HCT116 (cell line): ENCODE measurements around the gene MBD1. TPM values are rescaled to one million over a fixed set of nuclear protein-coding genes. Genes with fewer than 3 reads are reported as not detected.

Experiments used
- ATAC-seq: fragments of 200-7000 bp; cut with Tn5 transposase; 2 replicates; pipeline ENCODE4 v1.9.1; 2020; ENCODE audit warnings: mild to moderate bottlenecking, moderate library complexity
- BruUV-seq: library from RNA; stranded (reverse); fragments of 400-500 nt; replicated peaks from 2 replicates; lab custom pipeline; 2021; lab: Mats Ljungman, UMichigan
- CTCF ChIA-PET: fragments of 300-600 bp; sonication (Branson Sonifier 250); formaldehyde crosslinking; loops from one replicate; lab custom pipeline; 2021; ENCODE audit warnings: antibody characterized with exemption; lab: Charles Lee
- POLR2A ChIA-PET: fragments of 300-600, 350-600 bp; sonication (Branson Sonifier 250); formaldehyde crosslinking; loops from one replicate; lab custom pipeline; 2021; ENCODE audit warnings: antibody characterized with exemption; lab: Charles Lee
- RAD21 ChIA-PET, 2 experiments: fragments of 300-600 bp; sonication (Branson Sonifier 250); formaldehyde crosslinking; loops; one replicate each; lab custom pipeline; 2023; ENCODE audit warnings: low total read pairs in 2 of 2; ENCODE audit not compliant: uncharacterized antibody in 2 of 2, unreplicated experiment in 2 of 2, low non-redundant PET in 1 of 2; lab: Charles Lee
- DNase-seq: peaks from one replicate; pipeline ENCODE4 v3.0.0-alpha.2; 2010; ENCODE audit warnings: low read depth, low spot score
- H2AFZ ChIP-seq: fragments of 200-600 bp; shearing (Covaris generic), sonication (generic); 2 replicates; pipeline ENCODE4 v1.6.1; 2017; ENCODE audit warnings: low read depth, mixed run types, mixed read lengths, antibody characterized with exemption, low read length; ENCODE audit not compliant: poor library complexity, severe bottlenecking
- H3K27ac ChIP-seq: 2 replicates; pipeline ENCODE4 v1.5.1; 2012; ENCODE audit warnings: low read depth, low read length
- H3K27me3 ChIP-seq: fragments of 200-600 bp; sonication (generic); 2 replicates; pipeline ENCODE4 v1.6.1; 2016; ENCODE audit warnings: mixed run types, low read length, mixed read lengths; ENCODE audit not compliant: insufficient read depth
- H3K36me3 ChIP-seq, 2 experiments: fragments of 200-500 bp in 1 of 2; fragments of 200-600 bp in 1 of 2; sonication (Bioruptor generic) in 1 of 2; sonication (generic) in 1 of 2; 2 replicates each; pipeline versions ENCODE4 v1.5.1 to v1.6.1; 2014 to 2016; ENCODE audit warnings: low read length in 2 of 2, inconsistent platforms in 1 of 2, mixed read lengths in 1 of 2, mixed run types in 1 of 2; ENCODE audit not compliant: insufficient read depth in 2 of 2, control insufficient read depth in 1 of 2
- H3K4me1 ChIP-seq, 2 experiments: fragments of 200-600 bp in 1 of 2; sonication (generic) in 1 of 2; 2 replicates each; pipeline versions ENCODE4 v1.5.1 to v1.6.1; 2012 to 2017; ENCODE audit warnings: low read length in 2 of 2, inconsistent platforms in 1 of 2, mild to moderate bottlenecking in 1 of 2, mixed read lengths in 1 of 2, mixed run types in 1 of 2, moderate library complexity in 1 of 2; ENCODE audit not compliant: insufficient read depth in 2 of 2, control insufficient read depth in 1 of 2
- H3K4me2 ChIP-seq: fragments of 200-600 bp; sonication (generic); 2 replicates; pipeline ENCODE4 v1.6.1; 2017; ENCODE audit warnings: mixed run types, low read length, mixed read lengths
- H3K4me3 ChIP-seq, 2 experiments: fragments of 200-600 bp in 1 of 2; sonication (generic) in 1 of 2; replicated peaks in 1 of 2; 2 replicates each; pipeline ENCODE4 v1.5.1; 2011 to 2016; ENCODE audit warnings: low read length in 2 of 2, control low read depth in 1 of 2, low read depth in 1 of 2, mild to moderate bottlenecking in 1 of 2, mixed read lengths in 1 of 2, mixed run types in 1 of 2
- H3K79me2 ChIP-seq: fragments of 200-600 bp; sonication (generic); 2 replicates; pipeline ENCODE4 v1.6.1; 2017; ENCODE audit warnings: mild to moderate bottlenecking, mixed run types, low read length, moderate library complexity, mixed read lengths; ENCODE audit not compliant: insufficient read depth
- H3K9ac ChIP-seq: fragments of 200-600 bp; sonication (generic); 2 replicates; pipeline ENCODE4 v1.6.1; 2016; ENCODE audit warnings: low read length, mixed read lengths
- H3K9me2 ChIP-seq: fragments of 200-600 bp; sonication (generic), shearing (Covaris generic); 2 replicates; pipeline ENCODE4 v1.6.1; 2017; ENCODE audit warnings: mixed run types, mild to moderate bottlenecking, moderate library complexity; ENCODE audit not compliant: insufficient read depth
- H3K9me3 ChIP-seq, 2 experiments: fragments of 200-500 bp in 1 of 2; fragments of 200-600 bp in 1 of 2; sonication (Bioruptor generic) in 1 of 2; sonication (generic) in 1 of 2; 2 replicates each; pipeline ENCODE4 v1.6.1; 2014 to 2017; ENCODE audit warnings: low read length in 2 of 2, mixed read lengths in 2 of 2, inconsistent platforms in 1 of 2, low read depth in 1 of 2, mild to moderate bottlenecking in 1 of 2, mixed run types in 1 of 2, moderate library complexity in 1 of 2; ENCODE audit not compliant: control insufficient read depth in 1 of 2, insufficient read depth in 1 of 2
- H4K20me1 ChIP-seq: fragments of 200-600 bp; sonication (generic), shearing (Covaris generic); 2 replicates; pipeline ENCODE4 v1.6.1; 2017; ENCODE audit warnings: mixed run types, mild to moderate bottlenecking, moderate library complexity; ENCODE audit not compliant: insufficient read depth
- ATF3 ChIP-seq: IDR thresholded peaks from 2 replicates; pipeline ENCODE4 v1.6.1; 2012
- CBX3 ChIP-seq: IDR thresholded peaks from 2 replicates; pipeline ENCODE4 v1.6.1; 2012; ENCODE audit warnings: low read depth
- CTCF ChIP-seq, 3 experiments: fragments of 200-600 bp in 1 of 3; sonication (generic) in 1 of 3; IDR thresholded peaks in 2 of 3; conservative IDR thresholded peaks in 1 of 3; 2 replicates each; pipeline ENCODE4 v1.5.1; 2012 to 2017; ENCODE audit warnings: low read depth in 2 of 3, low read length in 2 of 3, antibody characterized with exemption in 1 of 3, borderline replicate concordance in 1 of 3, control low read depth in 1 of 3, mild to moderate bottlenecking in 1 of 3, mixed read lengths in 1 of 3, mixed run types in 1 of 3, moderate library complexity in 1 of 3; ENCODE audit not compliant: insufficient read depth in 1 of 3
- MAX ChIP-seq: IDR thresholded peaks from 2 replicates; pipeline ENCODE4 v1.6.1; 2012
- POLR2AphosphoS5 ChIP-seq: IDR thresholded peaks from 2 replicates; pipeline ENCODE4 v1.6.1; 2011; ENCODE audit warnings: mild to moderate bottlenecking, low read depth, low read length, moderate library complexity
- RAD21 ChIP-seq: IDR thresholded peaks from 2 replicates; pipeline ENCODE4 v1.6.1; 2012; ENCODE audit warnings: low read depth, mild to moderate bottlenecking
- REST ChIP-seq: IDR thresholded peaks from 2 replicates; pipeline ENCODE4 v1.6.1; 2012; ENCODE audit warnings: low read depth
- SRF ChIP-seq: IDR thresholded peaks from 2 replicates; pipeline ENCODE4 v1.6.1; 2012; ENCODE audit warnings: low read depth
- TCF7L2 ChIP-seq: IDR thresholded peaks from 2 replicates; pipeline ENCODE4 v1.7.0; 2011; ENCODE audit warnings: borderline replicate concordance, inconsistent platforms; ENCODE audit not compliant: insufficient read depth, insufficient read length; ENCODE audit errors: extremely low read depth
- ZNF274 ChIP-seq: fragments of 200-500 bp; sonication (Bioruptor generic); IDR thresholded peaks from 2 replicates; pipeline ENCODE4 v1.6.1; 2014; ENCODE audit warnings: mild to moderate bottlenecking, low read depth, low read length, inconsistent platforms
- intact Hi-C: fragments of 100-400 bp; cut with micrococcal nuclease; formaldehyde crosslinking; loops from 2 replicates; pipeline ENCODE4 v1.10.0; 2022
- total RNA-seq: library from RNA; stranded (reverse); gene quantifications from one replicate; pipeline ENCODE4 v1.2.1, GENCODE V29; 2021; ENCODE audit not compliant: unreplicated experiment

The MBD1 gene
- total RNA-seq, 1 experiment from 2014 or later = 63.9 TPM

- Histone ChIP-seq H4K20me1 (no peaks in the 10 kb centered on the region), H3K9ac (no peak overlapping the region), H3K27ac (no peak overlapping the region), H3K79me2 (no peaks in the 10 kb centered on the region), H2AFZ (no peak overlapping the region), H3K36me3 (peaks cover 4 to 8% of the 10 kb centered on the region in 2 experiments), H3K9me2 (no peaks in the 10 kb centered on the region), H3K4me3 (no peak overlapping the region), H3K27me3 (no peaks in the 10 kb centered on the region), H3K4me2 (no peak overlapping the region), H3K9me3 (no peaks in the 10 kb centered on the region; a peak in 1 of 4 replicates), H3K4me1 (no peaks in the 10 kb centered on the region)
- RAD21 ChIA-PET = no interaction called here
- TF ChIP-seq POLR2AphosphoS5 (no peak), ATF3 (no peak), TCF7L2 (no peak), ZNF274 (no peak)
- ATAC-seq (no peak), DNase-seq (no peak)
- CTCF ChIA-PET = no interaction called here
- BruUV-seq = no TSS peak
- POLR2A ChIA-PET = no interaction called here
- intact Hi-C loops = no loop called here
Observed at GRCh38 chr18:50262977-50263376, 18.3 kb downstream of the MBD1 start.

GRCh38 chr18:50250935-50251334, 30.4 kb downstream of the MBD1 start:
- Histone ChIP-seq H3K4me3 (no peak overlapping the region), H2AFZ (no peak overlapping the region), H3K4me1 (no peaks in the 10 kb centered on the region), H3K27me3 (no peaks in the 10 kb centered on the region), H3K36me3 (no peaks in the 10 kb centered on the region), H3K79me2 (no peaks in the 10 kb centered on the region), H4K20me1 (no peaks in the 10 kb centered on the region), H3K9me3 (no peaks in the 10 kb centered on the region), H3K9ac (no peak overlapping the region), H3K27ac (no peak overlapping the region), H3K4me2 (no peak overlapping the region), H3K9me2 (no peaks in the 10 kb centered on the region)
- no TSS peak for BruUV-seq
- CTCF ChIA-PET = no interaction called here
- POLR2A ChIA-PET = no interaction called here
- ATAC-seq (no peak), DNase-seq (no peak)
- RAD21 ChIA-PET = no interaction called here
- intact Hi-C loops = no loop called here
- TF ChIP-seq ATF3 = no peak
- TF ChIP-seq REST = no peak
- TF ChIP-seq MAX = no peak
- TF ChIP-seq ZNF274 = no peak
- TF ChIP-seq CBX3 = no peak
- no peak for TF ChIP-seq TCF7L2
- no peak for TF ChIP-seq RAD21
- TF ChIP-seq SRF = no peak
- TF ChIP-seq CTCF (IDR thresholded peaks at IDR 0.05 in 2 of 3, conservative IDR thresholded peaks at IDR 0.05 in 1 of 3; ENCODE audit: borderline replicate concordance in 1 of 3, insufficient read depth in 1 of 3, low read depth in 2 of 3, low read length in 2 of 3) = no peak
